ENCODE measurements around the gene OXGR1.

OXGR1 gene

DNA sequence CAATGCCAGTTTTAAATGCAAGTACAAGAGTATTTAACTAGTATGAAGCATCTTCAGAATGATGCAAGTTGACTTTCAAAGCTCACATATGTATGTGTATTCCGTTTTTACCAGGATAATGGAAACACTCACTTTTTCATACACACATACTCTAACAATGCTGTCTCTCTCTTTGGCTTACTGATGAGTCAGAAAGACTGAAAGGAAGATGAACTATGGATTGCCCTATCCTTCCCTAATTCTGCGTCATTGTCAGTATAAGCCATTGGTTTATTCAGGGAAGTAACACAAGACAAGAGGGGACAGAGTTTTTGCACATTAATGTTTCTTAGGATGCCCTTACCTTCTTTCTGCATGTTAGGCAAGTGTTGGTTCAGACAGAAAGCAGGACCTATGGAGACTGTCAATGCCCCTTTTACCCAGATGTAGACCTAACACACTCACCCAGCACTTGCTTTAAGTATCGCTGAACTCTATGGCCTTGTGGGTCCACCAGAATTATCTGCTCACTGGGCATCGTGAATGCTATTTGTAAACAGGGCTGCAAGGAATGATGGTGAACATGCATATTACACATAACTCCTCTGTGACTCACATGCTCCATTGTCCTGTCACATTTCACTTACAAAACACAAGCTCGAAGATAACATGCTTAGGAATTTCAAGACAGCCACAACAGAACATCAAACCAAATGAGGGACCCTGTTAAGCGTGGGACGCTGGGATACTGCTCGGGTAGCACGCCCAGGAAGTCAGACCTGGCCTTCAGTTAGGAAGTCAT, 10.0 kb upstream of the OXGR1 start:
- TF ChIP-seq, protein P1, sequence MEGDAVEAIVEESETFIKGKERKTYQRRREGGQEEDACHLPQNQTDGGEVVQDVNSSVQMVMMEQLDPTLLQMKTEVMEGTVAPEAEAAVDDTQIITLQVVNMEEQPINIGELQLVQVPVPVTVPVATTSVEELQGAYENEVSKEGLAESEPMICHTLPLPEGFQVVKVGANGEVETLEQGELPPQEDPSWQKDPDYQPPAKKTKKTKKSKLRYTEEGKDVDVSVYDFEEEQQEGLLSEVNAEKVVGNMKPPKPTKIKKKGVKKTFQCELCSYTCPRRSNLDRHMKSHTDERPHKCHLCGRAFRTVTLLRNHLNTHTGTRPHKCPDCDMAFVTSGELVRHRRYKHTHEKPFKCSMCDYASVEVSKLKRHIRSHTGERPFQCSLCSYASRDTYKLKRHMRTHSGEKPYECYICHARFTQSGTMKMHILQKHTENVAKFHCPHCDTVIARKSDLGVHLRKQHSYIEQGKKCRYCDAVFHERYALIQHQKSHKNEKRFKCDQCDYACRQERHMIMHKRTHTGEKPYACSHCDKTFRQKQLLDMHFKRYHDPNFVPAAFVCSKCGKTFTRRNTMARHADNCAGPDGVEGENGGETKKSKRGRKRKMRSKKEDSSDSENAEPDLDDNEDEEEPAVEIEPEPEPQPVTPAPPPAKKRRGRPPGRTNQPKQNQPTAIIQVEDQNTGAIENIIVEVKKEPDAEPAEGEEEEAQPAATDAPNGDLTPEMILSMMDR (IDR thresholded peaks at IDR 0.05; ENCODE audit: low read depth, low read length), result no peak
- no peak for DNase-seq (ENCODE audit: extremely low read depth, low read depth)

DNA sequence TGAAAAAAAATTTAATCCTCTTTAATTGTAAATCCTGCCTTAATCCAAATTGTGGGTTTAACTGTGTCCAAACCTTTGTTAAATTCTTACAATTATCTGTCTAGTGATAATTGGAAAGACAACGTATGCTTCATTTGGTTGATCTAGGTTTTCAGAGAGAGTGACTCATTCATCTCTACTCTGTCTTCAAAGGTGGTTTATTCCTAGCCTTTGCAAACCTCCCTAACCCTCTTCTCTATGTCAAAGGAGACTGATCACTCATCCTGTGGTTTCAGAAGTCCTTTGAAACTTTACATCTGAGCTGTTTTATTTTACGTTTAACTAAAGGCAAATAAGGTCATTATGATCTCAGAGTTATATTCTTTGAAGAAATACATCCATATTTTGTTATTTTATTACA, 8.8 kb upstream of the OXGR1 start:
- TF ChIP-seq, protein P1 (IDR thresholded peaks at IDR 0.05; ENCODE audit: low read depth, low read length), result no peak
- DNase-seq (ENCODE audit: extremely low read depth, low read depth), result no peak

DNA sequence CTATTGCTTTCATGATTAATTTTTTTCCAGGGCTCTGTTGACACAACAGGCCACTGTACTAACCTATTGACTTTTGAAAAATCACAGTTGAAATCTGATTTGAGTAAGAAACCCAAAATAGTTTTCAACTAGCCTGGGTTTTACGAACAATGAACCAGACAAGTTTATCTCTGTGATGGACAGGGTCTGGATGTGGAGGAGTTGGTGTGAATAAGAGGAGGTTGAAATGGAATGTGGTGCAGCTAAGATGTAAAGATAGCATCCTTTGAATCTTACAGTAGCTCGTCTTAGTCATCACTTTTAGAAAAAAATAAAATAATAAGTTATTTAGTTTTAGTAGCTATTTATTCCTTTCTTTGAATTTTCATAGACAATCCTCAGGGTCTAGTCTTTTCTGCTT, 8.3 kb upstream of the OXGR1 start:
- TF ChIP-seq, protein P1 (IDR thresholded peaks at IDR 0.05; ENCODE audit: low read depth, low read length), result no peak

DNA sequence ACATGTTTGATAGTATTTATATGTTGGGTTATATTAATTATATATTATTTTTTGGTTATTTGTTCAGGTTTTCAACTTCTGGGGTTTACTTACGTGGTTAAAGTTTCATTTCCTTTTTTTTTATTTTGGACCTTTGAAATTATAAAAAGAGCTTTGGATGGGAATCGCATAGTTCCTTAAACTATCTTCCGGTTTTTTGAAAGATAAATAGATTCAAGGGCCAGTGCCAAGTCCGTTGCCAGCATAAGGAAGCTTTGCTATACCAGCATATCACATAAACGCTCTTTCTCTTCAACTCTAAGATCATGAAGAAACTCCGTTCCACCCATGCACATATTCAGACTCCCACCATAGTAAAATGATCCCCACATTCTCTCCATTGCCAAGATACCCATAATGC, 7.4 kb upstream of the OXGR1 start:
- DNase-seq (ENCODE audit: extremely low read depth, low read depth), result no peak
- TF ChIP-seq, protein P1 (IDR thresholded peaks at IDR 0.05; ENCODE audit: low read depth, low read length), result no peak

More for the DNA sequence above, 8.3 kb upstream of the OXGR1 start:
- no peak for DNase-seq (ENCODE audit: extremely low read depth, low read depth)

DNA sequence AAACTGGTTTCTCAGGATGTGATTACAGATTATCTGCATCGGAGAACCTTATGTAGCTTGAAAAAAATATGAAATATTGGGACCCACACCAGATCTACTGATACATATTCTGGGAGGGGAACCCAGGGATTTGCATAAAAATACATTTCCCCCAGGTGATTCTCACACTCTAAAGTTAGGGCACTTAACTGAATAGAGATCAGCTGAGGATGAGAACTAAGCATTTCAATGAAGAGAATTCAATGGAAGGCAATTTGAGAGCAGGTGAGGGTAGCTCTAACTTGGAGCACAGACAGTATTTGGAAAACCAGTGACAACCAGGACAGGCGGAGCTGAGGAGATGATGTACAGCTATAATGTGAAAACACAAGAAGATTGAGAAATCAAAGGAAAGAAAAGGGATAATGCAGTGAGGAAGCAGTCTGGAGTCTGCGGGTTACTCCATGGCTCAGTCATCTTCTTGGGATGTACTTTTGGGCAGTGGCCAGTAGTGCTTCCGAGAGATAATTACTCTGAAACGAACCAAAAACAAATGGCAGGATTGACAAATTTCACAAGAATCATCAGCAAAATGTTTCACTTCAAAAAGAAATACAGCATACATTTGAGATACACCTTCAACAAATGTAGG, 6.1 kb upstream of the OXGR1 start:
- TF ChIP-seq, protein P1 (IDR thresholded peaks at IDR 0.05; ENCODE audit: low read depth, low read length), result no peak

DNA sequence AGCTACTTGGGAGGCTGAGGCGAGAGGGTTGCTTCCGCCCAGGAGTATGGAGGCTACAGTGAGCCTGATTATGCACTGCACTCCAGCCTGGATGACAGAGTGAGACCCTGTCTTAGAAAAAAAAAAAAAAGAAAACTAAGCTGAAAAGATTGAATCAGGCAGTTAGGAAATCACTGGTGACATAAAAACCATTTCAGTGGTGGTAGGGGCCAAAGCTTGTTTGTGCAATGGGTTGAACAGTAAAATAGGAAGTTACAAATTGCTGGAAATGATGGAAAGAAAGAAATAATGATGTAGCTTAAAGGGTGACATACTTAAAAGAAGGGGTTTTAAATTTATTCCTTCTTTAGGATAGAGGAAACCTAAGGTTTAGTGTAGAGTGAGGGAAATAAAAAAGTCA, 4.8 kb upstream of the OXGR1 start:
- TF ChIP-seq, protein P1 (IDR thresholded peaks at IDR 0.05; ENCODE audit: low read depth, low read length), result no peak
- no peak for DNase-seq (ENCODE audit: extremely low read depth, low read depth)

More for the DNA sequence above, 6.1 kb upstream of the OXGR1 start:
- no peak for DNase-seq (ENCODE audit: extremely low read depth, low read depth)

DNA sequence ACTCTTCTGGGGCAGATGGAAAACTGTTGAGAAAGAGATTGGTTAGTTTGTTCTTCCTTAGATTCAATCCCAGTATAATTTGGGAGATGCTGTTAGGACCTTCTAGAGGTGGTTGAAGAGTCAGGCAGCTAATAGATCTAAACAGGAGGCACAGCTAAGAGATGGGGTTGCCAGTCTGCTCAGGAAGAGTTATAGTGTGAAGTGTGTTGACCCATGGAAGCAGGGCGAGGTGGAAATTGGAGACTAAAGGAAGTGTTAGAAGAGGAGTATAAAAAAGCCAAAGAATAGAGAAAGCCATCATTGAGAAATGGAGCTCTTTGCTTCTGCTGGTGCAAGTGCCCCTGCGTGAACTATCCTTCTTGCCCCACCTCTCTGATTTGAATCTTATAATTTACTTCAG, 3.8 kb upstream of the OXGR1 start:
- no peak for DNase-seq (ENCODE audit: extremely low read depth, low read depth)
- TF ChIP-seq, protein P1 (IDR thresholded peaks at IDR 0.05; ENCODE audit: low read depth, low read length), result no peak

Measured in AG09319 (cell line).